Effector CD4-positive, alpha-beta T cell (primary cell): ENCODE data around the gene MS4A10.
"Not testable (repeated sequence)": the region's sequence is repeated elsewhere in the genome, so short reads cannot be mapped to it uniquely, and the experiment has no call there.

Source experiments
- DNase-seq: peaks from one replicate; pipeline ENCODE4 v3.0.0-alpha.2; 2020

MS4A10 gene

DNA sequence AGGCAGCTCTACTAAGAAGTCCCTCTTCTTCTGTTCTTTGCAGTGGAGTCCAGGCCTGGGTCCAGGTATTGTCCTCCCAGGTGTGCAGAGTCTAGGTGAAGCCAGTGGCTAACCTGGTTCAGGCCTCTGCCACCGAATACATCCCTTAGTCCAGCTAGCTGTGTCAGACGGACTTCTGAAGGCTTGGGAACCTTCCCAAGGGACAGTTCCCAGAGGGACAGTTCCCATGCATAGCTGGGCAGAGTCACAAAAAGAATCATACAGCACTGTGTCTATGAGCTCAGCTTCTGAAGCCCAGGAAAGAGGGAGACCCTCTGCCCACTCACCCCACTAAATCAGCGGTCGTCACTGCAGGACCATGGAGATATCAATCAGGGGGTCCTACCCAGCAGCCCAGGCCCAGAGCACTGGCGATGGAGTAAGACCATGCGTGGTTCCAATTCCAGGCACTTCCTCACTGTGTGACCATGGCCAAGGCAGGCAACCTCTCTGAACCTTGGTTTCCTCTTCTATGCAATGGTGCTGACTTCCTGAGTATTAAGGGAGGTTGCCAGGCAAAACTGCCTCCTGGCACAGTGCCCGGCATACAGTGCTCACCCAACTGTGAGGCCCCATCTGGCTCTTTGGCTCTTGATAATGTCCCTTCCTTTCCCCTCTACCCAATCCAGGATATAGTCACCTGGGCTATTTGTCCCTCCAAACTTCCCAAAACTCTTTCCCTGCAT, 3.4 kb downstream of the MS4A10 start:
- no peak for DNase-seq

DNA sequence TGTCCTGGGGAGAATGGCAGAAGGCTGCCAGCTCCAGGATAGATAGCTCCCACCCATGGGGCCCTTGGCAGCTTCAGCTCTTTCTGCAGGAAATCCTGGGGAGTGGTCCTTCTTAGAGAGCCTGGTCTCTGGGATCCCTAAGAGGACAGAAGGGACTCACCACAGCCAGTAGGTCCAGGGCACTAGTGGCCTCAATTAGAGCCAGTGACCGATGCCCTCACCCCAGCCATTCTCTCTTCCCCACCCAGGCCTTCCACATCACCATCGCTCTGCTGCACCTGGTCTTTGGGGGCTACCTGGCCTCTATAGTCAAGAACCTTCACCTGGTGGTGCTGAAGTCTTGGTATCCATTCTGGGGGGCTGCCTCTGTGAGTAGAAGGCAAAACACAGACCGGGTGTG, 5.6 kb downstream of the MS4A10 start:
- DNase-seq, result no peak

DNA sequence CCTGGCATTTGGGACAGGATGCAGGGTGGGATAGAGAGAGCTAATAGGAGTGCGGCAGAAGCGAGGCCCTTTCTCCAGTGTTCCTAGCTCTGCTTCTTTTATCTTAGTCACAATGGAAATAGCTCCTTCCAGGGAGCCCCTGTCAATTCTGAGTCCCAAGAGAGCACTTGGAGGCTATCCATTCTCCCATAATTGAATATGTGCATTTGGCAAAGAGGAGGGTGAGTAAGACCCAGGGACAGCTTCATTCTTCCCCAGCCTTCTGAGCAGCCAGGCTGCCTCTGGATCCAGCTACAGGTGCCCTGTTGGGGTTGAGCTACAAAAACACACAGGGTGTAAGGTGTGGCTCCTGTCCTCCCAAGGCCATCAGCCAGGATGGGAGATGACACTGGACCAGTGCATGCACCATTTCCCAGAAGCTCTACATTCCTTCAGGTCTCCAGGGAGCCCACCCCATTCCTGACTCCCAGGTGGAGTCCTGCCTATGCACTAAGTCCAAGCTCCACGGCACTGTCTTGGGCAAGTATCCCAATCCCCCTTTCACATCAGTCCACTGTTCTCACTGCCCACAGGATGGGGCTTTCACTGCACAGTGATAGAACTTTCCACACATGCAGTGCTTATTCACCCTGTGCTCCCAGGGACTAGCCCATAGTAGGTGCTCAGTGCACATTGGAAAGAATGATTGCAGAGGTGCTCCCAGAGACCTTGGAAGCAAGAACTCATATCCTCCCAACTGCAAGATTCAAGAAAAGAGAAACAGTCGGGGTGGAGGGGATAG, 6.2 kb downstream of the MS4A10 start:
- DNase-seq, result no peak

DNA sequence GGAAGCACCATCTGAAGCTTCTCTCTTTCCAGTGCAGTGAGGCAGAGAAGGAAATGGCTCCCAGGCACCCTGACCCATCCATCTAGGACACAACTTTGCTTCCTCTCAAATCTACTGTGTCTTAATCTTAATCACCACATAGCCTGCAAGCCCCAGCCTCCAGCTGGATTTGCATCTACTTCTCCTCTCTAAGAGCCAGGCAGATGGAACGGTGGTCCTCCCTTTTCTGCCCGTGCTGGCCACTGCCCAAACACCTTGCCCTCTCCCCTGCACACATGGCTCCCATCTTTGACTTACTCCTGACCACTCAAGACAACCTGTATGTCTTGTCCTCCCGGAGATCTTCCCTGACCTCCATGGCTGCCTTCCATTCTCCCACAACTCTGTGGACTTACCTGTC, 7.4 kb downstream of the MS4A10 start:
- DNase-seq, result no peak

DNA sequence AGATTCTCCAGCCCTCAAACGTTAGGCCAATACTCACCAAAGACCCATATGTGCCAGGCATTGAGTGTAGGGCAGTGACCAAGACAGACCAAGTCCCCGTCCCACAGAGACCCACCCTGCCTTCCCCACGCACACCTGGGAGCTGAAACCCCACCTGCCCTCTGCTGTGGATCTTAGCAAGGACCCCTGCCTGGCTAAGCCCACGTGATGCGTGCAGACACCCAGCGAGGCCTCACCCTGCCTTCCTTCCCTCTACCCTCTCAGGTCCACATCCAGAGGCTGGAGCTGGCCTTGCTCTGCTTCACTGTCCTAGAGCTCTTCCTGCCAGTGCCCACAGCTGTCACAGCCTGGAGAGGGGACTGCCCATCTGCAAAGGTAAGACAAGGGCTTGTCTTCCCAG, 10.2 kb downstream of the MS4A10 start:
- DNase-seq, result no peak

DNA sequence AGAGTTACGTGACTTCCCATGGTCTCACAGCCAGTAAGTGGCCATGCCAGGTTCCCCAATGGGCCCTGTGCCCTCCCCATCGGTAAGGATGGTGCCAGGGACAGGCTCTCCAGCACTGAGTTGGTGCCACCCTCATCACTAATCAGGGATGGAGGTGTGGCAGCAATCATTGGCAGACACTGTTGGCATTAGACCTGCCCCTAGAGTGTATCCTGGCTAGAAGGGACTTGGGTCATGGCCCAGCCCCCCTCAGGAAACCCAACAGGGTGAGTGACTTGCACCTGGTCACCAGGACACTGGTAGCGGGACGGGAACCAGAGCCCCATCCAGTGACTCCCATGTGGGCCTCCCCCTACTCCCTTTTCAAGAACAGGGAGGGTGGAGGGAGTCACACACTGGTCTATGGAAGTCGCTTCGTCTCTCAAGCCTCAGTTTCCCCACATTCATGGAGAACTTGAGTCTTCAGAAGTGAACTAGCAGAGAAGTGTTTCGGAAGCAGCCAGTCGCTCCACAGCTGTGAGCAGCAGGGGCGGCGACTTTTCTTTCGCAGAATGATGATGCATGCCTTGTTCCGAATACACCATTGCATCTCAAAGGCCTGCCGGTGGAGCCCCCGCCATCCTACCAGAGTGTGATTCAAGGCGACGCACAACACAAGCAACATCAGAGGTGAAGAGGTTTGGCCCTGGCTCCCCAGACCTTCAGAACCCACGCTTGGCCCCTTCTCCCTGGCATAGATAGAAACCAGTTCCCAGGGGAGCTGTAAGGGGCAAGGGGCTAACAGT, 12.9 kb downstream of the MS4A10 start:
- no peak for DNase-seq

DNA sequence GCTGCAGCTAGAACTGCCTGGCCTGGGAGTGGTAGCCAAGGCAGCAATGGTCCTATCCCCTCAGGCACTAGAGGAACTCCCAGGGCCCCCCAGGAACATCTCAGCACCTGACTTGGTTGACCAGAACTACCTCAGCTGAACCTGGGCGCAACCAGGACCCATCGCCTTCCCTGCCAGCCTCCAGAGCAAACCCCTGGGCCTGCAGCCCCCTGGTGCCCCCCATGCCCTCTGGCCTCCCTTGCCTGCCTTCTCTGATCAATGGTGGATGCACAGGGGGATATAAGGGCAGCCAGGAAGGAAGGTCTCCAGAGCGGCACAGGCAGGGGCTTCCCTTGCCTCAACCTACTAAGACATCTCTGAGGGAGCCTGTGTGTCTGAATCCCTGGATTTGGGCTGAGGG, 13.5 kb downstream of the MS4A10 start:
- DNase-seq, result no peak

DNA sequence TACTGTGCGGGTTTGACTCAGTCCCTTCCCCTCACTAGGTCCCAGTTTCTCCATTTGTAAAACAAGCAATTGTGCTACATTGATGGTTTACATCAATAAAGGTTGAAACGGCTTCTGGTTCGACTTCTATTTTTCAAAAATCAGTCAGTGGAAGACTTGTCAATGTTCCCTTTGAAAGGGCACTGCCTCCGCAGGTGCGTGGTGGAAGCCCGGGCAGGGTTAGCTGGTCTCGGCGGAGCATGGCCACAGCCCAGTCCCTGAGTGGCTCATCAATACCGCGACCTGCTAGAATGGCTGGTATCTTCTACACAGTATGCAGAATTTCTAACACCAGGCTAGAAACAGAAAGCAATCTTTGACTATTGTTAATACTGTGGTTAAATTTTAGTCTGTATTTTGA, 16.1 kb downstream of the MS4A10 start:
- DNase-seq, result no peak

DNA sequence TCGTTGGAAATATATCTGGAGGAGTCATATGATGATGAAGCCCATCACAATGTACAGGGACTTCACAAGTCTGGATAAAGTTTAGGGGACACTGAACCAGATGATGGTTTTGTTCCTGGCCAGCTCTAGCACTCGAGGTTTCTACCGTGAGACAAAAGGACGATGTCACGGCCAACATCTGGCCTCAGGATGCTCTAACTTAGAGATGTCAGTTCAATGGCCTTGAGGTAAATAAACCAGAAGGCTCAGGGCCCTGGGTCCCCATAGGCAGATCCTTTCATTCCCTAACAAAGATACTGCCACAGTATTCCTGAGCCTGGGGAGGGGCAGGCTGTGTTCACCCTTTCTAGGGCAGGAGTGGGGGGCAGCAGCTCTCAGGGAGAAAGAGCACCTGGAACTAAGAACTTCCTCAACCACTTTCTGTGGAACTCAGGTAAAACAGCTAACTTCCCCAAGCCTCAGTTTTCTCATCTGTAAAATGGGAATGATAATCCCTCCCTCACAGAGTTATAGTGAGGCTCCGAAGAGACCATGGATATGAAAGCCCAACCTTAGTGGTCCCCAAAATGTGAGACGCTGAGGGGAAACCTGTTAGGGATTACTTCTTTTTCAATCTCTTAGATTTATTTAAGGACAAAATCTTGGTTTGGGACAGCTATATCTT, 18.3 kb downstream of the MS4A10 start:
- no peak for DNase-seq

DNA sequence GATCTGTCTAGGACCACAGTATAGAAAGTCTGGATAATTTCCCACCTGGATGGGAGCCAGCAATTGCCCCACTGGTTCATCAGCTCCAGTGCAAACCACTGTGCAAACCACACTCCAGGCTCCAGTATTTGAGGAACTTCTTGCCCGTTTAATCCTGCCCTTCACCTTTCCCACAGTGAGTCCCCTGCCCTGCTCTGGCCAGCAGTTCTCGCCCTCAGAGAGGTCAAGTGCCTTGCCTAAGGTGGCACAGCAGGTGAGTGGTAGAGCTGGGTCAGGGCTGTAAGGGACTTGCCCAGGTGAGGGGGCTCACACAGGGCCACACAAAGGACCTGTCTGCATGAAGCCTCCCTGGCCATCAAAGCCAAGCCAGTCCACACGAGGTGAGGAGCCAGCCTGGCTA, 24.1 kb downstream of the MS4A10 start:
- DNase-seq, result no peak

DNA sequence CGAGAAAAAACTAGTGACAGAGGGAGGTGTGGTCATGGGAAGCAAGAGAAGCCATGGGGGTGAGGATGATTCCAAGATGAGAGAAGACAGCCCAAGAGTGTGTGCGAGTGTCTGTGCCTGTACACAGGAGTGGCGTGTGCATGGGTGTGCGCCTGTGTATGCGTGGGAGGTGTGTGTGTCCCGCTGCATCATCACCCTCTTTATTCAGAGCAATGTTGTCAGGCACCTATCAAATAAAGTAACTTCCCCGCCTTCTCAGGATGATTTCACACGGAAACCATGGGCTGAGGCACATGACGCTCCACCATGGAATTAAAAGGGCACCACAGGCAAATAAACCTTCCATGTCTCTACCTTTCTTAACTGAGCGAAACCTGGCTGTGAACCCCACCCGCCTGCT, 24.6 kb downstream of the MS4A10 start:
- no peak for DNase-seq

DNA sequence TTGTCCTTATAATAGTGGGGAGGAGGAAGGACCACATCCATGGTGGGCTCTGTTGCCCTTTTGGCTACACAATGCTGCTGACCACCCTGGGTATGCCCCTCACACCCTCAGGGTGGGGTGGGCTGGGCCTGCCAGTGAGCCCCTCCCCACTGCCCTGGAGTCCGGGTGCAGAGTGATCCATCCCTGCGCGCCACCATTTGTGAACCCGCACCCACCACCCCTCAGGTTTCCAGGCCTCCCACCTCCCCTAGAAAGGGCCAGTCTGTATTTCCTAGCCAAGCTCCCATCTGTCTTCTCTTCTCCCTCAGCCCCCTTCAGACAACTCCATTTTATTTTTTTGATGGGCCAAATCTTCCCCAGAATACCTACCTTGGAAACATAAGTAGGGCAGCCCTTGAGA, 25.0 kb downstream of the MS4A10 start:
- DNase-seq, result no peak

DNA sequence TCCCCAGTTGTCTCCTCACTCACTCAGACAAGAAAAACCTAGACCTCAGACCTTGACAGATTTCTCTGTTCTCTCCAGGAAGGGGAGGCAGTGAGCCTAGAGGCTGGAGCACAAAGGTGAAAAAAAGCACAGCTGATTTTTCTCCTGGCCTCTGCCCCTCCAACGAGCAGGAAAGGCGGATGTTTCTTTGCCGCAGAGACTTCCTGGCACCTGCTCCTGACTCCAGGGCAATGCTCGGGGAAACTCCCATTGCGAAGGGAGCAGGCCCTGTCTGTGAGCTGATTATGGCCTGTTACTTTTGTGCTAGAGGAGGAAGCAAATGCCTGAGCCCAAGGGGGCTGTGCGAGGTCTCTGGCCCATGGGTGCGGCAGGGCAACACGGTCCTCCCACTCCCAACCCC, 25.4 kb downstream of the MS4A10 start:
- no peak for DNase-seq

DNA sequence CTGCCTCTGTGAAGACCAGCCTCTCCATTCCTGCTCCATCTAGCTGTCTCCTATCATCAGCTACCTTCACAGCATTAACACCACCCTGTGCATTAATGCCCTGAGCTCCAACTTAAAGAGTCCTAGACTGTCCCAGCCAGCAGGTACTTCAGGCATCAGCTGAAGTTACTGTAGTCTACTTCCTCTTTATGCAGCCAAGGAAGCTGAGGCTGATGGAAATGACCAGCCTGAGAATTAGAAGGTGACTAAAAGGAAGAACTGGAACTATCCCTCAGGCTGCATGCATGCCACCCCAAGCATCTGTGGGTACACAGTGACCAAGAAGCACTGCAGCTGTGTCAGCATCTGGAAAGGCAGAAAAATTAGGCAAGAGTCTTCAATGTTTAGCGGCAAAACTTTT, 28.2 kb downstream of the MS4A10 start:
- DNase-seq, result no peak

DNA sequence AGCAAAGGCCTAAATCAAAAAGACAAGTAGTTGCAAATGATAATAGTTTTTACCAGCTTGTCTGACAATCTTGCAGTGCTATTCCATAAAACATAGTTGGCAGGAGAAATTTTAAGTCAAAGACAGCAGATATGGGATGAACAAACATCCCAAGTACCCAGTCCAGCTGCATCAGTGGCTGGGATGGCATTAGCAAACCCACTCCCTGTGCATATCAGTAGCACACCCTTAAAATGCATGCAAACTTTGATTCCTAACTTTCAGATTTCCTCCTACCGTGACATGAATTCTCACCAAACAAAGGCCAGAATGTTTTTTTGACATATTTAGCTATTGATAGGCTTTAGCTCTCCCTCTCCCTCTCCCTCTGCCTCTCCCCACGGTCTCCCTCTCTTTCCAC, 29.0 kb downstream of the MS4A10 start:
- no peak for DNase-seq

DNA sequence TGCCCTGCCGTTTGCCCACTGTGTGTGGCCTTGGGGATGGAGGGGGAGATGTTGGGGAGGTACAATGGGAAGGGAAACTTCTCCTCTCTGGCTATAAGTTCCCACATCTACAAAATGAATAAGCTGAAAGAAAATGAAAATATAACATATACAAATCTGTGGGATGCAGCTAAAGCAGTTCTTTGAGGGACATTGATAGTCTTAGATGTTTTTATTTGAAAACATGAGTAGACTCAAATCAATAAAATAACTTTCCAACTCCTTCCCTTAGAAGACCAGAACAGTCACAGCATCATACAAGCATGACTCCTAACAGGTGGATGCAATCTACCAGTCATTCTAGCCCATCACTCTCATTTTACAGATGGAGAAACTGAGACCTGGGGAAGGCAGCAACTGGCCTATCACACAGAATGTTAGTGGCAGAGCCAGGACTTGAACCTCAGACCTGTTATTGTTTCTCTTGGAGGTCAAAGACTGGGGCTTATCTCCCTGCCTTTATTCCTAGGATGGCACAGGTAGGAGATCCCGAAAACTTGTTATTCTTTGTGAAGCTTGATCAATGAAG, 31.5 kb downstream of the MS4A10 start:
- DNase-seq, result no peak

DNA sequence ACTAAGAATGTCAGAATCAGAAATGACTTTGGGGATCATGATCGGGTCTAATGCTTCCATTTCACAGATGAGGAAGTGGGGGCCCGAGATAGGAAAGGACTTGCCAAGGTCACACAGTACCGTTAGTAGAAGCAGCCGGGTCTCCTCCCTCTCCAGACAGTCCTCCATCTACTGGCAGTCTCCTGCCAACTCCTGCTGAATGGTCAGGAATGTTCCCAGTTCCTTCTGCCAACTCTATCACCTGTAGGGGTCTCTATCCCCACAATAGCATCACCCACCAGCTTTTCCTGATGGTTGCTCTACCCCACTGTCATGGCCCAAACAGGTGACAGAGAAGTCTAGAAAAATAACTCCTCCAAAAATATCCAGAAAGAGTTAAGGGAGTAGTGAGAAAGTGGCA, 32.9 kb downstream of the MS4A10 start:
- no peak for DNase-seq

DNA sequence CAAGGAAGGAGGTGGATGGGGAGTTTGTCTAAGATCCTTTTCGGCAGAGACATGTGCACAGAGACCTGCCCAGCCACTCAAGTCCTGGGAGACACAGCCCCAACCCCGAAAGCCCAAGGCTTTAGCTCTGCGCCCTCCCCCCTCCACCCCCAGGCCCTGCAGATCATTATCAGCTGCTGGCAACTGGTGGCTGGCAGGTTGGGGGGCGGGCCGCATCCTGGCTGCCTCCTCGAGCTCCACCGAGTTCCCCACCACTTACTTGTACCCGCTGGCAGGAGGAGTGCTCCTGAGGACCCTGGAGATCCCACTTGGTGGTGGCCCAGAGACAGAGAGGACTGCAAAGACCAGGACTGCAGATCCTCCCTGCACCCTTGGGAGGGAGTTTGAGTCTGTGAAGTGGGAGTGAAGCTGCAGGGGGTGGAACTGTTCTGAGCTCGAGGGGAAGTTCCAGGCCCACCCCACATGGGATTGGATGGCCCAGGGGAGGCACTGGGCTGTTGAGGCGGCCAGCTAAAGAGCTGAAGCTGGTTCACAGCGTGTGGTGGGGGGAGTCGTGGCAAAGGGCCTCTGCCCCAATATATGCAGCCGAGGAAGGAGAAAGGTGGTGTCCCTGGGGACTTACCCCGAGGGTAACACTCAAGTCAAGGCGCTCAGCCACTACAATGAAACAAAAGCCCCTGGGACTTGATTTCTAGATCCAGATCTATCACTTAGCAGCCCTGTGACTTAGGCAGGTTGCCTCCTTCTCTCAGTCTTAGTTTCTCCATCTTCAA, 36.9 kb downstream of the MS4A10 start:
- no peak for DNase-seq

DNA sequence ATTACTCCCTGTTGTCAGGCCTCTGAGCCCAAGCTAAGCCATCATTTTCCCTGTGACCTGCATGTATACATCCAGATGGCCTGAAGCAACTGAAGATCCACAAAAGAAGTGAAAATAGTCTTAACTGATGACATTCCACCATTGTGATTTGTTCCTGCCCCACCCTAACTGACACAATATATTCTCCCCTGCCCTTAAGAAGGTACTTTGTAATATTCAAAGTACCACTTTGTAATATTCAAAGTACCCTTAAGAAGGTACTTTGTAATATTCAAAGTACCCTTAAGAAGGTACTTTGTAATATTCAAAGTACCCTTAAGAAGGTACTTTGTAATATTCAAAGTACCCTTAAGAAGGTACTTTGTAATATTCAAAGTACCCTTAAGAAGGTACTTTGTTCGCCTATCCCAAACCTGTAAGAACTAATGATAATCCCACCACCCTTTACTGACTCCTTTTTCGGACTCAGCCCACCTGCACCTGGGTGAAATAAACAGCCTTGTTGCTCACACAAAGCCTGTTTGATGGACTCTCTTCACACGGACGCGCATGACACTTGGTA, 38.7 kb downstream of the MS4A10 start:
- not testable (repeated sequence) for DNase-seq

DNA sequence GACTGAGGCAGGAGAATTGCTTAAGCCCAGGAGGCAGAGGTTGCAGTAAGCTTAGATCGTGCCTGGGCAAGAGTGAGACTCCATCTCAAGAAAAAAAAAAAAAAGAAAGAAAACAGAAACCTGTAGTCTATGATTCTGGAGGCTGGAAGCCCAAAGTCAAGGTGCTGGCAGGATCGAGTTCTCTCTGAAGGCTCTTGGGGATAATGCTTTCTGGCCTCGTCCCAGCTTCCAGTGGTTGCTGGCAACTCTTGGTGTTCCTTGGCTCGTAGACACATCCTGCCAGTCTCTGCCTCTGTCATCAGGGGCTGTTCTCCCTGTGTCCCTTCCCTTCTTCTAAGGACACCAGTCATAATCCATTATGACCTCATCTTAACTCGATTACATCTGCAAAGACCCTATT, 40.0 kb downstream of the MS4A10 start:
- no peak for DNase-seq

DNA sequence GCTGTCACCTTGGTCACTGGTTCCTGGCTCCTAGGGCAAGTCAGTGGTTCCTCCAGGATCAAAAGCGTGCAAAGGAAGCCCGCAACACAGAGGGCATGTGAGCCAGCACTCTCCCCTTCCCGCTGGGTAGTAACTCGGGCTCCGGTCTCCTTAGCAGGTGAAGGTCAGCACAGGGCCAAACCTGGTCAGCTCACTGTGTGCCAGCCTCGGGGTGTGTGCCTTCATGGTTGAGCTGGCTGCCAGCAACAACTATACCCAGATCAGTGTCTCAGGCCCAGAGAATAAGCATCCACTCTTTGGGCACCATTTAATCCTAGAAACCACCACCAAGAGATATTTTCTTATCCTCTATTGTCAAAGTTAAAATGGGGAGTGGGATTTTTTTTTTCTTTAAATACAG, 40.7 kb downstream of the MS4A10 start:
- DNase-seq, result no peak
